Stimulated activated memory B cell treated with anti-CD40 and anti-IgM and Interleukin-4, amounts not matched to agents 10 μg/mL and 1 μg/mL and 100 μg/mL, for 72 hours (primary cell): Measurements from ENCODE around the gene RPS8.
"Not testable (repeated sequence)": the region's sequence is repeated elsewhere in the genome, so short reads cannot be mapped to it uniquely, and the experiment has no call there.

Source experiments
- ATAC-seq: fragments of 150-1000 bp; cut with Tn5 transposase; 2 replicates; pipeline ENCODE4 v1.10.0; 2021
- H3K27ac Mint-ChIP-seq: one replicate; pipeline ENCODE4 v1.8.0; 2022; ENCODE audit warnings: mild to moderate bottlenecking, mixed read lengths
- H3K27me3 Mint-ChIP-seq: one replicate; pipeline ENCODE4 v1.8.0; 2022; ENCODE audit warnings: mixed read lengths
- H3K36me3 Mint-ChIP-seq: one replicate; pipeline ENCODE4 v1.8.0; 2022; ENCODE audit warnings: mixed read lengths
- H3K4me1 Mint-ChIP-seq: one replicate; pipeline ENCODE4 v1.8.0; 2022; ENCODE audit warnings: mixed read lengths
- H3K4me3 Mint-ChIP-seq: one replicate; pipeline ENCODE4 v1.8.0; 2022; ENCODE audit warnings: mild to moderate bottlenecking, moderate library complexity, mixed read lengths
- H3K9me3 Mint-ChIP-seq: one replicate; pipeline ENCODE4 v1.8.0; 2022; ENCODE audit warnings: mixed read lengths

RPS8 gene

DNA sequence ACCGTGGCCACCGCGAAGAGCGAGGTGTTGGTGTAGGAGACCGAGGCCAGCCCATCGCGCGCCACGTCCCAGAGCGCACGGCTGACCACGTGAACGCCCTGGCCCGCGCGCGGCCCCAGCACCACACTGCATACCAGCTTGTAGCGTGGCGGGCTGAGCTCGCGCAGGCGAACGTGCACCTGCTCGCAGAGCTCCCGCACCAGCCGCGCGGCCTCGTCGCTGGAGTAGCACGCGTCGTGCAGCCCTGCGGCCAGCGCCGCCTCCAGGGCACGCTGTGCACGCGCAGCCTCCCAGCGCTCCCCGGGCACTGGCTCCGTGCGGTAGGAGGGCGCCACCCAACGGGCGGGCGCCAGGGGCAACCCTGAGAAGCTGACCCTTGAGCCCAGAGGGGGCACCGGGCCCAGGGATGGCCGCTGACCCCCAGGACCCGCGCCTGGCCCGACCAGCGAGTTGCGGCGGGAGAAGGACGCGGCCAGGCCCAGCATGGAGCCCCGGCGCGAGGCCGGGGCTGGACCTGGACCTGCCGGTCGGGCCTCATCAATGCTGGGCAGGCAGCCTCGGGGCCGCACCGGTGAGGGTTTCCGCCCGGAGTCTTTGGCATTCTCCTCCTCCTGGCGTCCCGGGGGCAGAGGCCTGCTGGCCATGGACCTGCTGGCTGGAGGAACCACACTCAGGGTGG lies 30.8 kb downstream of the RPS8 start:
- H3K27me3 Mint-ChIP-seq: no peaks in the 10 kb centered on the region
- H3K9me3 Mint-ChIP-seq: no peaks in the 10 kb centered on the region
- ATAC-seq: no peak
- peaks cover 77% of the 10 kb centered on the region for H3K4me1 Mint-ChIP-seq
- H3K4me3 Mint-ChIP-seq: no peak overlapping the region
- peak overlapping the region; percentile 96 for H3K27ac Mint-ChIP-seq
- peaks cover 47% of the 10 kb centered on the region for H3K36me3 Mint-ChIP-seq

DNA sequence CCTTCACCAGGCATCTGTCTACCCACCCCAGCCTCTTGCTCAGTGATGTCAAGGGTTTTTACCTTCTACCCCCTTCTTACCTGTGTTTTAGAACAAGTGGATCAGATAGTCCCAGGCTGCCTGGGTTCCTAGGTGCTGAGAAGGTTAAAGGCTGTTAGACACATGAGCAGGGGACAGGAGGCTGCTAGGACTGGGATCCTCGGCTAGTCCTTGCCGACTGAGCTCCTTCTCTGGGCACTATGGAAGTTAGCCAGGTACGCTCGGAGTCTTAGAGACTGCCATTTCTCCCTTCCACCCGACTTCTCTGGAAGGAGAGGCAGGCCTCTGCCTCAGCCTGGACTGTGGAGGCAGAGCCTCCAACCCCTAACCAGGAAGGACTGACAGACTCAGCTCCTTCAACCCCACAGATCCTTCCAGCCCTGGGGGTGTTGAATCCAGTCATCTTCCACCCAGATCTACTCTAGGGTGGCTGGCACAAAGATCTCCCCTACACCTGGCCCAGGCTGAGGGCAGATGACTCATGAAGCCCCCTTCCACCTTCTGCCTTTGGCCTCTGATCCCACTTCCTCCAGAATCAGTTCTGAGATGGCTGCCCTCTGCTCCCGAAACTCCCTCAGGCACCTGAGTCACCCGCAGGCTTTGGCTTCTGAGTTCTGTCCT lies 31.5 kb downstream of the RPS8 start, which contains the start of gene DYNLT4:
TSS of gene DYNLT4 (minus strand) at position 648 of the 660 bp plus-strand sequence. CDS start 683 bp downstream, outside the sequence.
- peaks cover 43% of the 10 kb centered on the region for H3K36me3 Mint-ChIP-seq
- no peaks in the 10 kb centered on the region for H3K9me3 Mint-ChIP-seq
- H3K27me3 Mint-ChIP-seq: no peaks in the 10 kb centered on the region
- no peak for ATAC-seq
- peak within 1 kb of the TSS; percentile 45 for H3K4me3 Mint-ChIP-seq
- peaks cover 80% of the 10 kb centered on the region for H3K4me1 Mint-ChIP-seq
- H3K27ac Mint-ChIP-seq: peak within 1 kb of the TSS; percentile 96

DNA sequence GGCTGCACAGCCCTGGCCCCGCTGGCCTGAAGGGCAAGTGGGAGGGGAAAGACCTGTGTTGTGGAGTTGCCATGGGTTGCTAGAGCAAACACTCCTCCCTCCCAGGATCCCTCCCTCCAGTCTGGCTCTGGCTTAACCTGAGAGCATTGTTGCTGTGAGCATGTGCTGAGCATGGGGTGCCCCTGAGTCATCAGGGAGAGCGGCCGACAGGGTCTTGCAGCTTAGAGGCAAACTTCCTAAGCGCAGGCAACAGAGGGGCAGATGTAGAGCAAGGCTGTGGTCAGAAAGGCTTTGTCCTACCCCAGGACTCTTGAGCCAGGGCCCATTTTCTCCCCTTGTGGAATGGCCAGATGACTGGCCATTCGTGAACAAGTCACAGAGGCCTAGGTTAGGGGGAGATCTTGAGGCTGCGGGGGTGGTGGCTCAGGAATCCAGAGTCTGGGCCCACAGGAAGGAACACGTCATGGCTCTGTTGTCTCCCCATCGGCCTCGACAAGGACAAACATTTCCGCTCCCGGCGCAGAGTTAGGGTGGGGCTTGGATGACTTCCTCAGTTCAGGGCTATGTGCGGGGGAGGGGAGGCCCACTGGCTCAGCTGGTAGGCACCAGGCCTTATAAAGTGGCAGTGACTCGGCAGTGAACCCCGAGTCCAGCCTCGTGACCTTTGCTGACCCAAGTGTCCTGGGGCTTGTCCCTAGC lies 32.2 kb downstream of the RPS8 start:
- Mint-ChIP-seq H3K4me3 (peak overlapping the region; percentile 45), H3K27me3 (no peaks in the 10 kb centered on the region), H3K27ac (peak overlapping the region; percentile 96), H3K4me1 (peaks cover 81% of the 10 kb centered on the region), H3K9me3 (no peaks in the 10 kb centered on the region), H3K36me3 (peaks cover 38% of the 10 kb centered on the region)
- peak; percentile 70 for ATAC-seq

DNA sequence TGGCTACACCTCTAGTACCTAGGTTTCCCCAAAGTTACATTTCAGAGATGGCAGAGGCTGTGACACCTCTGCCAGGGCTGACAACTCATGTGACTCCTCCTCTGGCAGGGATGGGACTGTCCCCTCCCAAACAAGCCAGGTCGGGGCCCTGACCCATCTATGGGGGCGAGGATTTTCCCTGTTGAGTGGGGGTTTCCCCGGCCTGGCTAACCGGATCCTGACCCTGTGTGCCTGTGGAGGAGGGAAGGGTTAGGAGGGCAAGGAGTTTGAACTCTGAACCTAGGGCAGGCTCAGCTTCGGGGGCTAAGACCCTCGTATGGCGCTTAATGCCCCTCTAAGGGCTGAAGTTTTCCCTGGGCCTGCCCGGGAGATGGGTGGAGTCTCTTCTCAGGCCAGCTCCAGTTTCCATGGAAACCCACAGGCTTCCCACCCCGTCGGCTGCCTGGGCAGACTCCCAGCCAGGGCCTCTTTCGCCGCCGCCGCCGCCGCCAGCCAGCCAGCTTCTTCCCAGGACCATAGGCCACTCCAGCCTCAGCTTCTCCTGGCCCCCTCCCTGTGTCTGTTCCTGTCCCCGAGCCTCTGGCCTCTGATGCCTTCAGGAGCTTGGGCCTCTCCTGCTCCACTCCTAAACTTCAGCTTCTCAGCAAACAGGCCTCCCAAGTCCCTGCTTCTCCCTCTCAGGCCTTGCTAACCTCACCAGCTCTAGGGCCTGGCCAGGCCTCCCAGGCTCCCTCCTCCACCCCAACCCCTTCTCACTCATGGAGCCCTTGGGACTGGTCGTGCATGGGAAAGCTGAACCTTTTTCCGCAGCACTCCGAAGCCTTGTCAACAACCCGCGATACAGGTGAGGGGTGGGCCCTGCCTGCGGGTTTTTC lies 33.0 kb downstream of the RPS8 start, which contains the start of gene BTBD19:
TSS of gene BTBD19 (plus strand) at position 461 of the 875 bp plus-strand sequence. CDS start at position 759, 298 bp downstream.
- Mint-ChIP-seq H3K27me3 (no peaks in the 10 kb centered on the region), H3K4me1 (peaks cover 74% of the 10 kb centered on the region), H3K9me3 (no peaks in the 10 kb centered on the region), H3K4me3 (peak within 1 kb of the TSS; percentile 45), H3K27ac (peak within 1 kb of the TSS; percentile 96), H3K36me3 (peaks cover 31% of the 10 kb centered on the region)
- ATAC-seq: peak; percentile 58

DNA sequence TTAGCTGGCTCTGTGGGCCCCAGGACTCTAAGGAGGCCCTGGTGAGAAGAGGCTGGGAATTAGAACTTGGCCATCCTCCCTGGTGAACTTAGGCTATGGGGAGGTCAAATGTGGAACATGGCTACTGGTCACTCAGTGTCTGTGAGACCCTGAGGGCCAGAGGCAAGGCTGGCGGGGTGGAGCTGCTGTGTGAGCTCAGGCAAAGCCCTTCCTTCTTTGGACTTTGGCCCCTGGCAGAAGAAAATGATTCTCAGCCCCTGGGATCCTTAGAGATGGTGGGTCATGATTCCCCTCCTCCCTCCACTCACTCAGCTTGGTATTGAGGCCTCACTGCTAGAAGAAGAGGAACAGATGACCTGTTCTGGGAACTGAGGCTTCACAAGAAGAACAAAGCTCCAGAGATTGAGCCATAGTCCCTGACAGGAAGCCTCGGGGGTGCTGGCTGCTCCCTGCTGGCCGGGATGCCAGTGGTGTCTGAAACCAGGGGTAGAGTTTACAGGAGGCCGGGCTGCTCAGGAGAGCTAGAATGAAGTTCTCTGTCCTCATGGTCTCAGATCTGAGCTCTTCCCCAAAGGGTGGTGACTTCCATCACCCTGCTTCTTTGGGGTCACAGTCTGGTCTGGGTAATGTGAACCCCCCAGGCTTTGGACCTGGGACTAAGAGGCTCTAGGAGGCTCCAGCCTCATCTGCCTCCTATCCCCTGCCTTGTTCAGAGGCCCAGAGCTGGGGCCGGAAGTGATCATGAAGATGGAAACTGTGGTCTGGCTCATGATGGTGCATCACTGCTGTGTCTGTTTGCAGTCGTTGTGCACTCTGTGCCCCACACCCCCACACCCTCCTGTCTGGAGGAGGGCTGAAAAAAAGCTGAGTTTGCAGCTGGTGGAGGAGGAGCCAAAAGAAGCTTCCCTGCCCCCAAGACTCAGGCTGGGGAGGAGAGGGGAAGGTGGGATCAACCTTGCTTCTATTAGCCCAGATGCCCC lies 33.9 kb downstream of the RPS8 start:
- Mint-ChIP-seq H3K27ac (peak overlapping the region; percentile 96), H3K36me3 (peaks cover 26% of the 10 kb centered on the region), H3K4me1 (peaks cover 75% of the 10 kb centered on the region), H3K4me3 (peak overlapping the region; percentile 31), H3K9me3 (no peaks in the 10 kb centered on the region), H3K27me3 (no peaks in the 10 kb centered on the region)
- ATAC-seq: peak; percentile 71

DNA sequence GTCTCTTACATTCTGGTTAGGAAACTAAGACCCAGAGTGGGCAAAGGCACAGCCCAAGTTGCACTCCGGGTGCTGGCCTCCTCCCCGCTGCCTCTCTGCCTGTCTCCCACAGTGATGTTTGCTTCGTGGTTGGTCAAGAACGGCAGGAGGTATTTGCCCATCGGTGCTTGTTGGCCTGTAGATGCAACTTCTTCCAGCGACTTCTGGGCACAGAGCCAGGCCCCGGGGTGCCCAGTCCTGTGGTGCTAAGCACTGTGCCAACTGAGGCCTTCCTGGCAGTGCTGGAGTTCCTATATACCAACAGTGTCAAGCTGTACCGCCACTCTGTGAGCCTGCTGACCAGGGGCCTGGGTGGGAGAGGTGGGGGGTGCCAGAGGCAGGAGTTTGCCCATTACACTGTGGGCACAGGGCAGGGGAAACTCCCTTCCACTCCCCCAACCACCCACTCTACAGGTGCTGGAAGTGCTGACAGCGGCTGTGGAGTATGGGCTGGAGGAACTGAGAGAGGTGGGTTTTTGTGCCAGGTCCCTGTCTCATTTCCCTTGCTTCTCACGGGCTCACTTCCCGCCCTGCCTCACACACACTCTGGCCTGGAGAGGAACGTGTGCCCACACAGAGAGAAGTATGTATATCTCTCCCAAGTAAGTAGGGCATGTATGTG lies 34.9 kb downstream of the RPS8 start:
- H3K27me3 Mint-ChIP-seq: no peaks in the 10 kb centered on the region
- H3K36me3 Mint-ChIP-seq: peaks cover 23% of the 10 kb centered on the region
- peak overlapping the region; percentile 96 for H3K27ac Mint-ChIP-seq
- peak overlapping the region; percentile 27 for H3K4me3 Mint-ChIP-seq
- ATAC-seq: peak; percentile 51
- peaks cover 80% of the 10 kb centered on the region for H3K4me1 Mint-ChIP-seq
- H3K9me3 Mint-ChIP-seq: no peaks in the 10 kb centered on the region

DNA sequence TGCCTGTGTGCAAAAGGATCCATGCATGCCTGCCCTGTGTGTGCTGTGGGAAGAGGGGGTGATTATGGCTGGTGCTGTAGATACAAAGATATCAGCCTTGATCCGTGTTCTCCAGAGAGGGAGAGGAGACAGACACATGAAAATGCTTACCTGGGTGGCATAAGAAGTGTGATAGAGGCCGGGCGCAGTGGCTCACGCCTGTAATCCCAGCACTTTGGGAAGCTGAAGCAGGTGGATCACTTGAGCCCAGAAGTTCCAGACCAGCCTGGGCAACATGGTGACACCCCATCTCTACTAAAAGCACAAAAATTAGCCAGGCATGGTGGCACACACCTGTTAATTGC lies 35.4 kb downstream of the RPS8 start:
- Mint-ChIP-seq H3K36me3 (peaks cover 21% of the 10 kb centered on the region), H3K4me1 (peaks cover 79% of the 10 kb centered on the region), H3K27ac (peak overlapping the region; percentile 96), H3K4me3 (peak overlapping the region; percentile 27)
- ATAC-seq, H3K27me3 Mint-ChIP-seq, H3K9me3 Mint-ChIP-seq: not testable (repeated sequence)

DNA sequence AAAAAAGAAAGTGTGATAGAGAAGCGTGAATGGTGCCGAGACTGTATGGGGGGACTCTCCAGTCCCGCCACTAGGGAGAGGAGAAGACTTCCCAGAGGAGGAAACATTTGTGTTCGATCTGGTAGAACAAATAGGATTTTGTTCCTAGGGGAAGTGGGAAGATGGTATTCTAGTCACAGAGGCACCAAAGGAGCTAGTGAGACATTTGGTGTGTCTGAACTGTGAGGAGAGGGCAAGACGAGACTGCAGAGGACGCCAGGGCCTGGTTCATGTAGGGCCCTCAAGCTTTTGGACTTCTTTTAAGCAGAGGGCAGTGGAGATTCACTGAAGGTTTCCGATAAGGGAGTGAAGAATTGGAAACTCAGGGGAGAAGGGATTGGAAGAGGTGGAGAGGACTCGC lies 35.9 kb downstream of the RPS8 start:
- H3K9me3 Mint-ChIP-seq: no peaks in the 10 kb centered on the region
- H3K4me3 Mint-ChIP-seq: peak overlapping the region; percentile 25
- H3K36me3 Mint-ChIP-seq: peaks cover 20% of the 10 kb centered on the region
- no peaks in the 10 kb centered on the region for H3K27me3 Mint-ChIP-seq
- H3K4me1 Mint-ChIP-seq: peaks cover 79% of the 10 kb centered on the region
- H3K27ac Mint-ChIP-seq: peak overlapping the region; percentile 96
- ATAC-seq: no peak

DNA sequence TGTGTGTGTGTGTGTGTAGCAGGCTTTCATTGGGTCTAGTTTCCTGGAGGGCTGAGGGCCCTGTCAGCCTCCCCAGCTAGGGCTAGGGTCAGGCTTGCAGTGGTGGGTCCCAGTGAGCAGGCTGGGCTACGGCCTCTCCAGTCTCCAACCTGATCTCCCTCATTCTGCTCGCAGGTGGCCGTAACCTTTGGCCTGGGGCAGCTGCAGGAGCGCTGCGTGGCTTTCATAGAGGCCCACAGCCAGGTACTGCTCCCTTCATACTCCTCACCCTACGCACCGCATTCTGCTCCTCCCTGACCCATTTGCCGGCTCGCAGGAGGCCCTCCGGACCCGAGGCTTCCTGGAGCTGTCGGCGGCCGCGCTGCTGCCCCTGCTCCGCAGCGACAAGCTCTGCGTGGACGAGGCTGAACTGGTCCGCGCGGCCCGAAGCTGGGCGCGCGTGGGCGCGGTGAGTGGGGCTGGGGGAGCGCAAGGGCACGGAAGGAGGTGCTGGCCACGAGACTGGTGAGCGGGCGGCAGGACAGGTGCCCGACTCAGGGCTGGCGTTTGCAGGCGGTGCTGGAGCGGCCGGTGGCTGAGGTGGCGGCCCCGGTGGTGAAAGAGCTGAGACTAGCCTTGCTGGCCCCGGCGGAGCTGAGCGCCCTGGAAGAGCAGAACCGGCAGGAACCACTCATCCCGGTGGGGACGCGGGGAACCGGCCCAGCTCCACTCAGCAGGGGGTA lies 37.6 kb downstream of the RPS8 start:
- Mint-ChIP-seq H3K4me1 (peaks cover 67% of the 10 kb centered on the region), H3K9me3 (no peaks in the 10 kb centered on the region), H3K27ac (peak overlapping the region; percentile 96), H3K4me3 (peak overlapping the region; percentile 88), H3K36me3 (peaks cover 15% of the 10 kb centered on the region), H3K27me3 (no peaks in the 10 kb centered on the region)
- no peak for ATAC-seq

DNA sequence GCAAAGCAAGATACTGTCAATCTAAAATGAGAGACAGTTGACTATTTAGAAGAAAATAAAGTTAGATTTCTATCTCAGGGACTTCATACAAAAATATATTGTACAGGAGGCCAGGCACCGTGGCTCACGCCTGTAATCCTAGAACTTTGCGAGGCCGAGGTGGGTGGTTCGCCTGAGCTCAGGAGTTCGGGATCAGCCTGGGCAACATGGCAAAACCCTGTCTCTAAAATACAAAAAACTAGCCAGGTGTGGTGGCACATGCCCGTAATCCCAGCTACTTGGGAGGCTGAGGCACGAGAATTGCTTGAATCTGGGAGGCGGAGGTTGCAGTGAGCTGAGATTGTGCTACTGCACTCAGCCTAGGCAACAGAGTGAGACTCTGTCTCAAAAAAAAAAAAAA lies 40.6 kb downstream of the RPS8 start:
- not testable (repeated sequence) for H3K4me3 Mint-ChIP-seq, H3K9me3 Mint-ChIP-seq, H3K27me3 Mint-ChIP-seq, ATAC-seq, H3K27ac Mint-ChIP-seq
- Mint-ChIP-seq H3K4me1 (peaks cover 62% of the 10 kb centered on the region), H3K36me3 (peaks cover 15% of the 10 kb centered on the region)

DNA sequence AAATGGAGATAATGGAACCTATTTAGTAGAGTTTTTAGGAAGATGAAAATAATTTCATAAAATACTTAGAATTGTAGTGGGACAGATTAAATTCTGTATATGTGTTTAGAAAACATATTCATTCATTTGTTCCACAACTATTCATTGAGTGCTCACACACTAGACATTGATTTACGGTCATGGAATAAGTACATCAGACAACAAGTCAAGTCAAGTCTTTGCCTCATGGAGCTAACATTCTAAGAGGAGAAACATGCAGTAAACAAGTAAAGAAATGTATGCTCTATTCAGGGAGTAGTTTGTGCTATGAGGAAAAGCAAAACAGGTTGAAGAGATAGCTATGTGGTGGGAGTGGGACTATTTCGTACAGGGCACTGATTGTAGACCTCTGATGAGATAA lies 42.0 kb downstream of the RPS8 start:
- ATAC-seq: no peak
- Mint-ChIP-seq H3K4me3 (no peak overlapping the region), H3K36me3 (peaks cover 15% of the 10 kb centered on the region), H3K9me3 (no peaks in the 10 kb centered on the region), H3K27me3 (no peaks in the 10 kb centered on the region), H3K4me1 (peaks cover 50% of the 10 kb centered on the region), H3K27ac (peak overlapping the region; percentile 100)

DNA sequence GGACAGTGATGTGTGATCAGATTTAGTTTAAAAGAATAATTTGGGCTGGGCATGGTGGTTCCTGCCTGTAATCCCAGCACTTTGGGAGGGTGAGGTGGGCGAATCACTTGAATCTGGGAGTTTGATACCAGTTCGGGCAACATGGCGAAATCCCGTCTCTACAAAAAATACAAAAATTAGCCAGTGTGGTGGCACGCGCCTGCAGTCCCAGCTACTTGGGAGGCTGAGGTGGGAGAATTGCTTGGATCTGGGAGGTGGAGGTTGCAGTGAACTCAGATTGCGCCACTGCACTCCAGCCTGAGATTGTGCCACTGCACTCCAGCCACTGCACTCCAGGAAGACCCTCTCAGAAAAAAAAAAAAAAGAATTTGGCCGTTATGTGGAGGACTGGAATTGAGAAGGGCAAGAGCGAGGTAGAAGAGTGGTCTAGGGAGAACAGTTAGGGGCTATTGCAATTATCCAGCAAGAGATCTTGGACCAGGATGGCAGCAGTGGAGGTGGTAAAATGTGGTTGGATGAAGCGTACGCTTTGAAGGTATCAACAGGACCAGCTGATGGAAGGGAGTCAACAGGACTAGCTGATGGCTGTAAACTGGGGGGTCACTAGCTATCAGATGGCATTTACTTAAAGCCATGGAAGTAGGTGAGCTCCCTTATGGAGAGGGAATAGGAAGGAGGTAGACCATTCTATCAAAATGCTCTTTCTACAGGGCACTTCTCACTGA lies 42.6 kb downstream of the RPS8 start:
- Mint-ChIP-seq H3K36me3 (peaks cover 15% of the 10 kb centered on the region), H3K4me1 (peaks cover 47% of the 10 kb centered on the region), H3K9me3 (no peaks in the 10 kb centered on the region), H3K27ac (peak overlapping the region; percentile 100), H3K4me3 (peak overlapping the region; percentile 4), H3K27me3 (no peaks in the 10 kb centered on the region)
- no peak for ATAC-seq
